MM.1S (cell line): ENCODE data around the gene HNMT.

ENCODE experiments used
- DNase-seq: peaks from one replicate; pipeline ENCODE4 v3.0.0-alpha.2; 2015
- H2AFZ ChIP-seq: fragments of 300-600 bp; sonication (generic); 2 replicates; pipeline ENCODE4 v1.6.0; 2016; ENCODE audit warnings: antibody characterized with exemption, low read length
- H3F3A ChIP-seq: fragments of 300-600 bp; sonication (generic); 2 replicates; pipeline ENCODE4 v1.6.1; 2016; ENCODE audit warnings: mild to moderate bottlenecking, antibody characterized with exemption, low read length, moderate library complexity, mixed read lengths; ENCODE audit not compliant: insufficient read depth
- H3K27ac ChIP-seq: fragments of 300-600 bp; sonication (generic); 2 replicates; pipeline ENCODE4 v1.5.1; 2016; ENCODE audit warnings: mild to moderate bottlenecking, low read length
- H3K27me3 ChIP-seq: fragments of 300-600 bp; sonication (generic); replicated peaks from 2 replicates; pipeline ENCODE4 v1.6.0; 2016; ENCODE audit warnings: low read length; ENCODE audit not compliant: insufficient read depth
- H3K36me3 ChIP-seq: fragments of 300-600 bp; sonication (generic); replicated peaks from 2 replicates; pipeline ENCODE4 v1.6.1; 2016; ENCODE audit warnings: mild to moderate bottlenecking, low read length, mixed read lengths; ENCODE audit not compliant: insufficient read depth
- H3K4me1 ChIP-seq: fragments of 300-600 bp; sonication (generic); 2 replicates; pipeline ENCODE4 v1.6.1; 2016; ENCODE audit warnings: low read length, mixed read lengths
- H3K4me2 ChIP-seq: fragments of 300-600 bp; sonication (generic); 2 replicates; pipeline ENCODE4 v1.6.0; 2016; ENCODE audit warnings: low read depth, low read length
- H3K4me3 ChIP-seq: fragments of 300-600 bp; sonication (generic); 2 replicates; pipeline ENCODE4 v1.5.1; 2016; ENCODE audit warnings: low read length, mixed read lengths
- H3K79me2 ChIP-seq: fragments of 300-600 bp; sonication (generic); 2 replicates; pipeline ENCODE4 v1.6.1; 2016; ENCODE audit warnings: mixed run types, low read length, mixed read lengths
- H3K9ac ChIP-seq: fragments of 300-600 bp; sonication (generic); 2 replicates; pipeline ENCODE4 v1.6.1; 2016; ENCODE audit warnings: low read length, mixed read lengths
- H3K9me2 ChIP-seq: fragments of 300-600 bp; sonication (generic); replicated peaks from 2 replicates; pipeline ENCODE4 v1.6.1; 2016; ENCODE audit warnings: mild to moderate bottlenecking, low read length, mixed read lengths; ENCODE audit not compliant: insufficient read depth
- H3K9me3 ChIP-seq: fragments of 300-600 bp; sonication (generic); replicated peaks from 2 replicates; pipeline ENCODE4 v1.6.1; 2016; ENCODE audit warnings: mild to moderate bottlenecking, low read length, mixed read lengths; ENCODE audit not compliant: insufficient read depth
- H4K20me1 ChIP-seq: fragments of 300-600 bp; sonication (generic); 2 replicates; pipeline ENCODE4 v1.6.1; 2016; ENCODE audit warnings: mild to moderate bottlenecking, low read length, moderate library complexity, mixed read lengths; ENCODE audit not compliant: insufficient read depth
- EZH2 ChIP-seq: fragments of 300-600 bp; sonication (generic); optimal IDR thresholded peaks from 2 replicates; pipeline ENCODE3; 2017; ENCODE audit warnings: low read depth, mild to moderate bottlenecking, antibody characterized with exemption, low read length, mixed read lengths
- EZH2phosphoT487 ChIP-seq: fragments of 300-600 bp; sonication (generic); IDR thresholded peaks from 2 replicates; pipeline ENCODE4 v1.6.1; 2018; ENCODE audit warnings: antibody characterized with exemption, low read length
- TF ChIP-seq, protein P1 (sequence below): fragments of 300-600 bp; sonication (generic); IDR thresholded peaks from 2 replicates; pipeline ENCODE4 v1.5.1; 2016; ENCODE audit warnings: antibody characterized with exemption, low read length, mixed read lengths

Gene HNMT

GRCh38 chr2:138013639-138014038 lies 49.4 kb downstream of the HNMT start:
- H3K27me3 ChIP-seq: no peaks in the 10 kb centered on the region
- no peak for DNase-seq

DNA sequence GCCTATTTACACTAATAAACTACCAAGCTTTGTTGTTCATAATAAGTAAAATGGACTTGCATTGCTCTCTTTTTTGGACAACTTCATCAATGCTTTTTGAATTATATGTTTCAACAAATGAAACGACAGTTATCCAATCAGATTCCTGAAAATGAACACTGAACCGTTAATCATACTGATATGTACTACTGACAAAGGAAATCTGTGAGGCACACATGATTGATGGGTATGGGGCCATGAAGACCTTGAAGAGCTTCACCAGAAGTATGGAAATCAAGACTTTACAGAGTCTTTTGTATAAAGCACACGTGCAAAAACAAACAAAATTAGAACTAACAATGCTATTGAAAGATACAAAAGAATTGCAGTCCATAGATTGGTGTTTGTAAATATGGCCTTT lies 51.2 kb downstream of the HNMT start:
- no peak for TF ChIP-seq EZH2
- TF ChIP-seq, protein P1, sequence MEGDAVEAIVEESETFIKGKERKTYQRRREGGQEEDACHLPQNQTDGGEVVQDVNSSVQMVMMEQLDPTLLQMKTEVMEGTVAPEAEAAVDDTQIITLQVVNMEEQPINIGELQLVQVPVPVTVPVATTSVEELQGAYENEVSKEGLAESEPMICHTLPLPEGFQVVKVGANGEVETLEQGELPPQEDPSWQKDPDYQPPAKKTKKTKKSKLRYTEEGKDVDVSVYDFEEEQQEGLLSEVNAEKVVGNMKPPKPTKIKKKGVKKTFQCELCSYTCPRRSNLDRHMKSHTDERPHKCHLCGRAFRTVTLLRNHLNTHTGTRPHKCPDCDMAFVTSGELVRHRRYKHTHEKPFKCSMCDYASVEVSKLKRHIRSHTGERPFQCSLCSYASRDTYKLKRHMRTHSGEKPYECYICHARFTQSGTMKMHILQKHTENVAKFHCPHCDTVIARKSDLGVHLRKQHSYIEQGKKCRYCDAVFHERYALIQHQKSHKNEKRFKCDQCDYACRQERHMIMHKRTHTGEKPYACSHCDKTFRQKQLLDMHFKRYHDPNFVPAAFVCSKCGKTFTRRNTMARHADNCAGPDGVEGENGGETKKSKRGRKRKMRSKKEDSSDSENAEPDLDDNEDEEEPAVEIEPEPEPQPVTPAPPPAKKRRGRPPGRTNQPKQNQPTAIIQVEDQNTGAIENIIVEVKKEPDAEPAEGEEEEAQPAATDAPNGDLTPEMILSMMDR: no peak
- TF ChIP-seq EZH2phosphoT487: no peak
- no peaks in the 10 kb centered on the region for H4K20me1 ChIP-seq
- DNase-seq: no peak
- H3K27ac ChIP-seq: no peak overlapping the region
- H3K4me3 ChIP-seq: no peak overlapping the region
- no peaks in the 10 kb centered on the region for H3K79me2 ChIP-seq
- H3K27me3 ChIP-seq: no peaks in the 10 kb centered on the region
- H3K36me3 ChIP-seq: no peaks in the 10 kb centered on the region
- no peak overlapping the region for H3K4me2 ChIP-seq
- H3K9me3 ChIP-seq: no peaks in the 10 kb centered on the region
- H3K4me1 ChIP-seq: no peaks in the 10 kb centered on the region
- H3K9ac ChIP-seq: no peak overlapping the region
- no peaks in the 10 kb centered on the region for H3F3A ChIP-seq
- no peak overlapping the region for H2AFZ ChIP-seq
- no peaks in the 10 kb centered on the region for H3K9me2 ChIP-seq

More at GRCh38 chr2:138013639-138014038, 49.4 kb downstream of the HNMT start:
- Histone ChIP-seq H3K4me3 (no peak overlapping the region), H2AFZ (no peak overlapping the region), H3K9ac (no peak overlapping the region), H3F3A (no peaks in the 10 kb centered on the region), H3K4me2 (no peak overlapping the region), H3K79me2 (no peaks in the 10 kb centered on the region), H3K4me1 (no peaks in the 10 kb centered on the region), H3K9me3 (no peaks in the 10 kb centered on the region), H3K36me3 (no peaks in the 10 kb centered on the region), H4K20me1 (no peaks in the 10 kb centered on the region), H3K9me2 (no peaks in the 10 kb centered on the region), H3K27ac (no peak overlapping the region)
- TF ChIP-seq EZH2phosphoT487: no peak
- TF ChIP-seq EZH2: no peak
- TF ChIP-seq, protein P1: no peak

DNA sequence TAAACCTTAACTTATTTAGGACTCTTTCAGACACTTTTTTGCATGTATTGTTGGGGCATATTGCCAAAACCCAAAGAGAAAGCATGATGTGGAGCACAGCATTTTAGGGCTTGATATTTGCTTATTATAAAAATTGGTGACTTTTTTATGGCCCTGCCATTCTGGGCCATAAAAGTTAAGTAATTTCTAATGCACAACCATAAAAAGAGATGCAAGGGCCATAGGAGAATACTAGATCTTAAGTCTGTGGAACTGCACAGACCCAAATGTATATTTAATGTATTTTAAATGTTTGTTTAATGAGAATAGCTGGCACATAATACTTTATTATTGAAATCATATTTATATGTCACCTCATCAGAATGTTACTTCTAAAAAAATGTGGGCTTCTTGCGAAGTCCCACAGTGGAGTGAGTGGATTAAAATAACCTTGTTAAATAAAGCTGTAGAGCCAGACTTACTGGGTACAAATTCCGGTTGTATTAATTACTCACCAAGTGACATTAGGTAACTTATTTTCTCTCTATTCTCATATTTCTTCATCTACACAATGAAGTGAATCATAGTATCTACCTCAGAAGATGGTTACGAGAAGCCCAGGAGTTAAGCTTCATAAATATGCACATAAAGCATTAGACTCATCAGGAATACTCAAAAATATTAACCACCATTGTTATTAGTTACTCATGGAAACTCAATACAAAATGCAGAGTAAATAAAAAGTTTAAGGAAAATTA lies 52.2 kb downstream of the HNMT start:
- no peak overlapping the region for H3K4me3 ChIP-seq
- H2AFZ ChIP-seq: no peak overlapping the region
- DNase-seq: no peak

More for the DNA sequence above, 52.2 kb downstream of the HNMT start:
- Histone ChIP-seq H3K27me3 (no peaks in the 10 kb centered on the region), H3K4me1 (no peaks in the 10 kb centered on the region), H3F3A (no peaks in the 10 kb centered on the region), H3K36me3 (no peaks in the 10 kb centered on the region), H3K9me3 (no peaks in the 10 kb centered on the region), H3K27ac (no peak overlapping the region), H3K9ac (no peak overlapping the region), H3K4me2 (no peak overlapping the region), H4K20me1 (no peaks in the 10 kb centered on the region), H3K79me2 (no peaks in the 10 kb centered on the region), H3K9me2 (no peaks in the 10 kb centered on the region)
- no peak for TF ChIP-seq EZH2phosphoT487
- no peak for TF ChIP-seq EZH2
- TF ChIP-seq, protein P1: no peak
